ENCODE measurements around the gene GCM1.

GRCh38 chr6:53109612-53110011 is 39.0 kb downstream of the GCM1 start:
- TF ChIP-seq YY1 (IDR thresholded peaks at IDR 0.05; ENCODE audit: extremely low read depth, insufficient replicate concordance, low read depth, low read length) (no peak), EZH2phosphoT487 (IDR thresholded peaks at IDR 0.05; ENCODE audit: borderline replicate concordance) (no peak)

Data from HCT116 (cell line).